ENCODE data around the gene PRKD3. TPM values are rescaled to one million over a fixed set of nuclear protein-coding genes. Genes with fewer than 3 reads are reported as not detected.

Gene PRKD3
- polyA plus RNA-seq (ENCODE audit: insufficient read length in 10 of 10): 10 to 100 TPM; 23.8 to 40.7 (median 34.2) TPM
- long read RNA-seq, donor 1: 0 reads
- long read RNA-seq, donor 2, partial matches to known transcripts: 0 of 1 reads
- long read RNA-seq, donor 2, other reads (novel, unspliced or antisense): 0 of 1 reads
- long read RNA-seq, donor 3: 0 reads
- long read RNA-seq, donor 4: 0 reads
- long read RNA-seq, donor 5: 0 reads
- long read RNA-seq, donor 6: 0 reads
- long read RNA-seq, donor 7, partial matches to known transcripts: 0 of 2 reads
- long read RNA-seq, donor 7, other reads (novel, unspliced or antisense): 0 of 2 reads
- long read RNA-seq, donor 8, full-length matches to known transcripts: 5 of 5 reads
- long read RNA-seq, donor 8, partial matches to known transcripts: 0 of 5 reads
- long read RNA-seq, donor 8, other reads (novel, unspliced or antisense): 0 of 5 reads
- long read RNA-seq, donor 9: 0 reads

- peak; percentile 74 to 93 (median 89) for DNase-seq
Measured at GRCh38 chr2:37324786-37325624, at the start of gene PRKD3. Gene PRKD3 (minus strand): TSS chr2:37324833. CDS start chr2:37316524, 8,309 bp downstream.

- DNase-seq: no peak
Measured at GRCh38 chr2:37372000-37372399, 47.4 kb upstream of the PRKD3 start.

DNA sequence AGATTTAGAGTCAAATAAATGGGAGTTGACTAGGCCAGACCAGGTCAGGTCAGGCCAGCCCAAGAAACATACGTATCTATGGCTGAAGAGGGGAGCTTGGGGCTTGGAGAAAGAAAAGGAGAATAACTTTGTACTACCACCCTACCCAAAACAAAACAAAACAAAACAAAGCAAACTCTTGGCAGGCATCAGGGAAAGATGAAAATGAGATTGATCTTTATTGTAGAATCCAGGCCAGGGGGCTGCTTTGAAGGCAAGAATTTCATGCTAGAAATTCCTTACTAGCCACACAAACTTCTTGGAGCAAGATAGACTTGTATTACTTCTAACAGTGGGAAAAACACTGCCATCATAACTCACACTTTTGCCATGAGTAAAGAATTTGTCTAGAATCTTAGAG, 46.0 kb upstream of the PRKD3 start:
- DNase-seq: no peak

DNA sequence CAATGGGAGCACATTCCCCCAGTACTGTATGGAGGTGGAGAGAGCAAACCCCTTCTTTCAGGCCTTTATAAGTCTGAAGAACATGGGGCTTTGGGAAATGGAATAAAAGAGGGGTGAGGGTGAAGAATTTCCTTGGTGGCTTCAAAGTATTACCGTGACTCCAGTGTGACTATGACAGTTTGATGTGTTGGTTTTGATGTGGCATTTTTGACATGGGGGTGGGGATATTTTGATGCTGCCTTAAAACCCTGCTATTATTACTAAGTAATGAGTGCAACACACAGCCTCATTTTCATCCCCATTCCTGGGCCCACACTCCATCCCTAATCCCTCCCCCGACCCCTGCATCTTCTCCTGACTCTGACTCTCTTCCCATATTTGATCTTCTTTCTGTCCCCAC, 43.4 kb upstream of the PRKD3 start:
- DNase-seq: no peak

DNA sequence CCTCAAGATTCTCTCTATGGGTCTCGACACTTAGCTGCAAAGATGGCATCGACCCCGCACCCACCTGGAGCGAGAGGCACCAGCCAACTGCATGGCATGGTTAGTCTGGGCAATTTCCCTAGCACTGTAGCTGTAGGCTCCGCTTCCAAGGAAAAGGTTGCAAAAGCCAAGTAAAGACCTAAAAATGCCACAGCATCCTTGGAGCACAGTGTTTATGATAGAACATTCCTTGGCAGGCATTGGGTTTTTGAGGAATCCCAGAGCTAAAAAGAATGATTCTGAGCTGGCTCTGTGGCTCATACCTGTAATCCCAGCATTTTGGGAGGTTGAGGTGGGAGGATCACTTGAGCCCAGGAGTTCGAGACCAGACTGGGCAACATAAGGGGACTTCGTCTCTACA, 42.7 kb upstream of the PRKD3 start:
- DNase-seq: no peak

DNA sequence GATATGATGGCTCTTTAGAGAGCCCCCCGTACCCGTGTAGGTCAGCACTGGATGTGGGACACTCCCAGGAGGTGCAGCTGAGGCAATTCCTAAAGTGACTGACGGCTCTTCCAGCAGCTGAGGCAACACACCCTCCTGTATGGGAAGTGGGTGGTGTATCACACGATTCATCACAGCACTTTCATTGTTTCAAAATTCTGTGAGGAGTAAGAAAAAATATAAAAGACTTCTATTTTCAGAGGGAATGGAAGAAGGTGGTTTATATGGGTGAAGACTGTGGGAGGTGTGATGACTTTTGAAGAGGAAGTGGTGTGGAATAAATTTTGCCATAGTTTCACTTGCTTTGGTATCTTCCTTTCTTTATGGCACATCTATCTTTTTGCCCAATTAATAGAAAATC, 42.1 kb upstream of the PRKD3 start:
- DNase-seq: no peak

DNA sequence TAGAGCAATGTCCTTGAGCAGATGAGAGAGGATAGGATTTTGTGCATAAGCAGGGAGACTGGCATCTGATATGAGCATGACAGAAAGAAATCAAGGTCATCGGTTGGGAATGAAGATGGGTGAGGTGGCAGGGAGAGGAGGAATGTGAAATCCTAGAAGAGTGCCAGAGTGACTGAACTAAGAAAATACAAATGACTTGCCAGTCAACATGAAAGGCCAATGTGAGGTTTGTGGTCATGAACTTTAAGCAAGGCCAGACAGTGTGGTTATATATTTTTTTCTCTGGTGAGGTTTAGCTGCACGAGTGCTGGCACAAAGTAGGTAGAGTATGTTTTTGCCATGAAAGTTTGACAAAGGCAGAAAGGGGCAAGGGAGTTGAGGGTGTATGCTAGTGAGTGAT, 41.0 kb upstream of the PRKD3 start:
- DNase-seq: no peak

- no peak for DNase-seq
Measured at GRCh38 chr2:37364351-37364750, 39.7 kb upstream of the PRKD3 start.

GRCh38 chr2:37361994-37362698, 37.5 kb upstream of the PRKD3 start:
- DNase-seq: no peak

GRCh38 chr2:37361216-37361815, 36.7 kb upstream of the PRKD3 start:
- DNase-seq: no peak

- DNase-seq: no peak
Measured at GRCh38 chr2:37358466-37358865, 33.8 kb upstream of the PRKD3 start.

GRCh38 chr2:37357530-37357929, 32.9 kb upstream of the PRKD3 start:
- DNase-seq: peak in 2 of 3 donors; percentile 50 to 60

GRCh38 chr2:37357069-37357468, 32.4 kb upstream of the PRKD3 start:
- peak in 1 of 3 donors; percentile 45 for DNase-seq

- no peak for DNase-seq
Measured at GRCh38 chr2:37356299-37356698, 31.7 kb upstream of the PRKD3 start.

DNA sequence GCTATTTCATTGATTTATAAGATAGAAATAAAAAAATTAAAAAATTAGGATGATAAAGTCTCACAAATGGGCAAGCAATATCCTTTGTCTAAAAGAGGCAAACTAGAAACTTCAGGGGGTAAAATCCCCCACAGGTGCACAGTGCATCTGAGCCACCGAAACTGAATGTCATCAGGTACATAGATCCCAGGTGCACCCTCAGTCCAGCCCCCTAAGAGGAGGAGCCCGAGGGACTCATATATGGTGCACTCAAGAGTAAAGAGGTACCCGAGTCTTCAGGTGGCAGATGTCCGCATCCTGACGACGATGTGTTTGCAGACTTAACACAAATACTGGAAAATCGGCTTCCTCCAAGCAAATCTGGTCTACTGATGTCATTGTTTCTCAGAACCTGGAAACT, 31.1 kb upstream of the PRKD3 start:
- no peak for DNase-seq

GRCh38 chr2:37354531-37354930, 29.9 kb upstream of the PRKD3 start:
- DNase-seq: no peak

DNA sequence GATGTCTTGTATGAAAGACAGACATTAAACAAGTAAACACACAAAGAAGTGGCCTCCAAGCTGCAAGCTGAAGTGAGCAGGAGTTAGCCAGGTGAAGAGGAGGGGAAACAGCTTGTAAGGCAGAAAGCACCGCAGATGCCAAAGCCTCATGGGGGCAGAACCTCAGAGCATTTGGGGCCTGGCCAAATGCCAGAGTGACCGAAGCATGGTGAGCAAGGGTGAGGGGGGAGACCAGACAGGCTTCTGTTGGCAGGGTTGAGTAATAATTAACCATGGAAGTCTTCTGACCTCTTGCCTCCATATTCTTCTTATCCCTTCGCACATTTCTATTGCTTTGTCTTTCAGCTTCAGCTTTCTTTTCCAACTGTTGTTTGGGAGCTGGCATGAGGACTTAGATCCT, 25.4 kb upstream of the PRKD3 start:
- no peak for DNase-seq

DNA sequence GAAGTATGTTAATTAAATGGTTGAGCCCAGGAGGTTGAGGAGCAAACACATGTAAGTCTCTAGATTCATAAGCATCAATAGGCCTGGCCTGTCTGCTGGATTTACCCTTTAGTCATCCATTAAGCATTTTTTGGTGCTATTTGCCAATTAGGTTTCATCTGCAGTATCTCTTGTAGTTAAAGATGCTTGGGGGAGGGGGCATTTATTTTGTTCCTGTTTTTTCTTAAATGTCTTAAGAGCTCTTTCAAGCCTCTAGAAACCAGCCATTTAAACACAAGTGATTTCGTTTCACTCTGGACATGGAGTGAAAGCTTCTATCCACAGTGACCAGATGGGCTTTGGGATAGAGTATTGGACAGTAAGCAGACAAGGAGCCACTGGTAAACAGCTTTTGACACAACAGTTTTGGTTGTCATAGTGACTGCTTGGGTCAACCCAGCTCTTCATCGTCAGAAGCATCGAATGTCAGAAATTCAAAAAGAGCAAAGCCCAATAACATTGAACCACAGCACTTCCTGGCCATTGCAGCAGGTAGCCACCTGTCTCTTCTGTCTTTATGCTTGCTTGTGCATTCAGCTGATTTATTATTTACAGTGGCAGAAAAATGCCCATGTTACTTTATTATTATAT, 24.7 kb upstream of the PRKD3 start:
- DNase-seq: no peak

- no peak for DNase-seq
Measured at GRCh38 chr2:37348155-37348554, 23.5 kb upstream of the PRKD3 start.

- DNase-seq: peak in 2 of 3 donors; percentile 53 to 83
Measured at GRCh38 chr2:37344453-37345361, 20.1 kb upstream of the PRKD3 start, which contains the start of gene QPCT. Gene QPCT (plus strand): TSS chr2:37344630. CDS start chr2:37344732, 102 bp downstream.
